AG04450 (cell line): ENCODE data around the gene GABBR2. TPM values are rescaled to one million over a fixed set of nuclear protein-coding genes. Genes with fewer than 3 reads are reported as not detected.

ENCODE experiments used
- CTCF ChIA-PET: fragments of 300-600, 350-600 bp; formaldehyde crosslinking; extraction: SDS; loops from one replicate; lab custom pipeline; 2022; ENCODE audit warnings: antibody characterized with exemption, inconsistent platforms; lab: Charles Lee
- POLR2A ChIA-PET: fragments of 350-600 bp; formaldehyde crosslinking; extraction: SDS; loops from one replicate; lab custom pipeline; 2021; ENCODE audit warnings: antibody characterized with exemption, inconsistent platforms; lab: Yijun Ruan, JAX
- DNase-seq: peaks from one replicate; pipeline ENCODE4 v3.0.0-alpha.2; 2011; ENCODE audit warnings: low read depth, low spot score
- H3K27ac ChIP-seq: one replicate; pipeline ENCODE4 v1.5.1; 2012; ENCODE audit warnings: low read depth, low read length, control low read depth
- H3K27me3 ChIP-seq: one replicate; pipeline ENCODE4 v1.6.0; 2012; ENCODE audit warnings: low read length; ENCODE audit not compliant: control insufficient read depth, insufficient read depth
- H3K4me3 ChIP-seq: 2 replicates; pipeline ENCODE4 v1.5.1; 2011; ENCODE audit warnings: mild to moderate bottlenecking, low read depth, low read length, control low read depth
- H3K9me3 ChIP-seq: 2 replicates; pipeline ENCODE4 v1.5.1; 2012; ENCODE audit warnings: low read length; ENCODE audit not compliant: control insufficient read depth, insufficient read depth
- polyA plus RNA-seq: library from polyadenylated mRNA; depleted of rRNA; stranded (reverse); fragments of >200 nt; gene quantifications from 2 replicates; pipeline ENCODE4 v1.2.3, GENCODE V29; 2011
- TF ChIP-seq, protein P1 (sequence below): IDR thresholded peaks from 2 replicates; pipeline ENCODE4 v1.5.1; 2011; ENCODE audit warnings: low read depth, low read length, control low read depth, inconsistent platforms

Gene GABBR2
- polyA plus RNA-seq, 1 experiment: 2.4 TPM

DNA sequence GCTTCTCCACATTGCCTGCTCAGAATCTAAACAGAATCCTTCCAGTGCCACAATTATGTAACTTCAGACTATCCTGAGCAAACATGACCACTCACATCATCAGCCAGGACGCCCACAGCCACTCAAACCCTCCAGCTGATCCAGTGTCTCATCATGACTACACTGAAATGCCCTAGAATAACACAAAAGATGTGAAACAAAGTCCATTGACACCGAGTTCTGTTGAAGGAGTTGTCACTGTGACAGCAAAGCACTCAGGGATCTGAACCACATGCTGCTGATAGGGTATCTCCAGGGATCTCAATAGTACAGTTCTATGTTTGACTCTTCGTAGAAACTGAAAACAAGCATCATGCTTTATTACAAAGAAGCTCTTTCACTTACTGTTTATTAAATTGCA, 150.2 kb downstream of the GABBR2 start:
- ChIA-PET CTCF (no interaction called here), POLR2A (no interaction called here)
- TF ChIP-seq, protein P1, sequence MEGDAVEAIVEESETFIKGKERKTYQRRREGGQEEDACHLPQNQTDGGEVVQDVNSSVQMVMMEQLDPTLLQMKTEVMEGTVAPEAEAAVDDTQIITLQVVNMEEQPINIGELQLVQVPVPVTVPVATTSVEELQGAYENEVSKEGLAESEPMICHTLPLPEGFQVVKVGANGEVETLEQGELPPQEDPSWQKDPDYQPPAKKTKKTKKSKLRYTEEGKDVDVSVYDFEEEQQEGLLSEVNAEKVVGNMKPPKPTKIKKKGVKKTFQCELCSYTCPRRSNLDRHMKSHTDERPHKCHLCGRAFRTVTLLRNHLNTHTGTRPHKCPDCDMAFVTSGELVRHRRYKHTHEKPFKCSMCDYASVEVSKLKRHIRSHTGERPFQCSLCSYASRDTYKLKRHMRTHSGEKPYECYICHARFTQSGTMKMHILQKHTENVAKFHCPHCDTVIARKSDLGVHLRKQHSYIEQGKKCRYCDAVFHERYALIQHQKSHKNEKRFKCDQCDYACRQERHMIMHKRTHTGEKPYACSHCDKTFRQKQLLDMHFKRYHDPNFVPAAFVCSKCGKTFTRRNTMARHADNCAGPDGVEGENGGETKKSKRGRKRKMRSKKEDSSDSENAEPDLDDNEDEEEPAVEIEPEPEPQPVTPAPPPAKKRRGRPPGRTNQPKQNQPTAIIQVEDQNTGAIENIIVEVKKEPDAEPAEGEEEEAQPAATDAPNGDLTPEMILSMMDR: no peak
- Histone ChIP-seq H3K27ac (no peak overlapping the region), H3K9me3 (no peaks in the 10 kb centered on the region), H3K4me3 (no peak overlapping the region), H3K27me3 (no peaks in the 10 kb centered on the region)
- no peak for DNase-seq

DNA sequence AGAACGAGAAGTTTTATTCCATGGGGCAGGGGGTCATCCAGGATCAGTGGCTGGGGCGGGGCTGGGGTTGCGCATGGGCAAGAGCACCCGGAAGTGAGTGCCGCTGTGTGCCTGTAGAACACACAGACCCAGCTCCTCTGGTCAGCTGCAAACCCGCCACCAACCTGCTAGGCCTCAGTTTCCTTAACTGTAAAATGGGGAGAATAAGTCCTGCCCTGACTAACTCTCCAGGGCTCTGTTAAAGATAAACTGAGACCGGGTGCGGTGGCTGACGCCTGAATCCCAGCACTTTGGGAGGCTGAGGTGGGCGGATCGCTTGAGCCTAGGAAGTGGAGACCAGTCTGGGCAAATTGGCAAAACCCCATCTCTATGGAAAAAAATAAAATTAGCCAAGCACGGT, 152.2 kb downstream of the GABBR2 start:
- ChIA-PET CTCF (no interaction called here), POLR2A (no interaction called here)
- Histone ChIP-seq H3K27ac (no peak overlapping the region), H3K27me3 (no peaks in the 10 kb centered on the region), H3K4me3 (no peak overlapping the region), H3K9me3 (no peaks in the 10 kb centered on the region)
- no peak for DNase-seq
- TF ChIP-seq, protein P1: no peak

DNA sequence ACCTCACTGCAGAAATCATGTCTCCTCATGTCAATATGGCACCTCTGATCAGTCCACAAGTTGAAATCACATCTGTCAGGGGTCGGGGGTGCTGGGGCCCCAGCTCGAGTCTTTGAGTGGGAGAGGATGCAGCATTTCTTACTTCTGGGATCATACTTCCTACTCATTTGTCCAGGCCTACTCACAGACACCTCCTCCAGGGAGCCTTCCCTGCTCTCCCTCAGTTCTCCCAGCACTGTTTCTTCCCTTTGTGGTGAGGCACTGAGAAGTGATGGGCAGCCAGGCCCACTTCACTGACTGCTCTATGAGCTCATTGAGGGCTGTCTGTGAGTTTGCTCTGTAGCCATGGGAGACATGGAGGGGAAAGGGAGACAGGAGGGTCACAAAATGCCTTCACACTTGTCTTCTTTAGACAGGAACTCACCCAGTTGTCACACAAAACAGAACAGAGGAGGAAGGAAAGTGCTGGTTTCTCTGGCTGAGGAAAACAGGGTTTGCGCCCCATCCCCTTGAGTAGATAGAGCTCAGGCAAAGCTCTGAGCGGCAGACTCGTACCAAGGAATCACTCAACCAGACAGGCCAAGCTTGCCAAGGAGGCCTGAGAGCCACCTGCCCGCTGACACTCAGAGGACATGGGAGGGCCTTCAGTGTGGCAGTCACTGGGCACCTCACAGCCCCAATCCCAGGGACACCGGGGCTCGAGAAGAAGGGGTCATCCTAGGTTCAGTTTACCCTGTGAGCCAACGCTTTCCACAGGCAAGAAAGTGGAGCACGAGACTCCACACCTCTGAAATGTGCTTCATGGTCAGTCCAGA, 152.9 kb downstream of the GABBR2 start:
- CTCF ChIA-PET: no interaction called here
- H3K4me3 ChIP-seq: no peak overlapping the region
- POLR2A ChIA-PET: no interaction called here
- DNase-seq: no peak
- no peaks in the 10 kb centered on the region for H3K9me3 ChIP-seq
- no peak overlapping the region for H3K27ac ChIP-seq
- TF ChIP-seq, protein P1: no peak
- no peaks in the 10 kb centered on the region for H3K27me3 ChIP-seq

DNA sequence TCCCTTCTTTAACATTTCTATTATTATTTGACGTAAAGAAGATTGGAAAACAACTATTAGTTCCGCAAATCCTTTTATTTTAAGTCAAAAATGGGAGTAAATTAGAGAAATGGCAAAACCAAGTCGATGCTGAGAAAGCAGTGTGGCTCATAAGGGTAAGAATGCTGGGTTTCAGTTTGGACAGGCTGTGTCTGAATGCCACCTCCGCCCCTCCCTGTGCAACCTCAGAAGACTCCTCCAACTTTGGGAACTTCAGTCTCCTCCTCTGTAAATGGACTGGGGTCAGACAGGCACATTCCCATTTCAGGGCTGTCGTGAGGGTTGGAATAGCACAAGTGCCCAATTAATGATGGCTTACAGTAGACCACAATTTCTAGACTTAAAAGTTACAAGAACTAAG, 154.0 kb downstream of the GABBR2 start:
- CTCF ChIA-PET: no interaction called here
- Histone ChIP-seq H3K27ac (no peak overlapping the region), H3K4me3 (no peak overlapping the region), H3K27me3 (no peaks in the 10 kb centered on the region), H3K9me3 (no peaks in the 10 kb centered on the region)
- POLR2A ChIA-PET: interaction anchor here (0.6 kb wide), 1 partner anchor 86 kb away, joined by 4 read pairs; no protein-coding TSS in a partner anchor
- no peak for DNase-seq
- TF ChIP-seq, protein P1: no peak

DNA sequence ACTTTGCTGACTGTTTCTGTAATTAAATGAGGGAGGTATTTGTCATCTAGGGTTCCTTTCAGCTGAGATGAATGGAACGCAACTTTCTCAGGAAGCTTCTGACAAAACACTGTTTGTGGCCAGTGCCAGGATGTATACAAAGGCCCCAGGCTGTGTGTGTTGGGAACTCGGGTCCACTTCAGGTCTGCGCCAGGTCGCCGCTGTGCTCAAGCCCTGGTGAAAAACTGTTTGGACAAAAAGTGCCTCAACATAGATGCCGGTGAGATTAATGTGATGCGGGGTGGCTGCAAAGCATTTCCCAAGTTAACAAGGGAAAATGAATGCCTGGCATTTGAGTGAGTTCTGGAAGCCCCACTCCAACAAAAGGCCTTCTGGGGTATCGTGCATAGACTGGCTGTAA, 156.4 kb downstream of the GABBR2 start:
- ChIA-PET POLR2A (interaction anchor here (0.6 to 1.9 kb wide), 3 partner anchors 64 to 221 kb away, joined by 3 to 8 read pairs (median 3); no protein-coding TSS in a partner anchor), CTCF (no interaction called here)
- Histone ChIP-seq H3K27me3 (no peaks in the 10 kb centered on the region), H3K27ac (peak overlapping the region; percentile 90), H3K4me3 (no peak overlapping the region), H3K9me3 (no peaks in the 10 kb centered on the region)
- TF ChIP-seq, protein P1: no peak
- DNase-seq: no peak
